BJ (cell line): ENCODE measurements around the gene GRIN3B. TPM values are rescaled to one million over a fixed set of nuclear protein-coding genes. Genes with fewer than 3 reads are reported as not detected.

ENCODE experiments used
- CTCF ChIA-PET: fragments of 350-600 bp; formaldehyde crosslinking; extraction: SDS; loops from one replicate; lab custom pipeline; 2021; ENCODE audit warnings: antibody characterized with exemption, inconsistent platforms; lab: Yijun Ruan, JAX
- POLR2A ChIA-PET: fragments of 300-600 bp; sonication (Branson Sonifier 250); formaldehyde crosslinking; extraction: SDS; loops from one replicate; lab custom pipeline; 2021; ENCODE audit warnings: antibody characterized with exemption; lab: Charles Lee
- DNase-seq: peaks from one replicate; pipeline ENCODE4 v3.0.0-alpha.2; 2011; ENCODE audit warnings: low read depth
- H3K27me3 ChIP-seq: 2 replicates; pipeline ENCODE4 v1.6.0; 2011; ENCODE audit warnings: low read length; ENCODE audit not compliant: control insufficient read depth, insufficient read depth
- H3K36me3 ChIP-seq: 2 replicates; pipeline ENCODE4 v1.5.1; 2011; ENCODE audit warnings: low read length; ENCODE audit not compliant: control insufficient read depth, insufficient read depth
- H3K4me3 ChIP-seq: 2 replicates; pipeline ENCODE4 v1.5.1; 2011; ENCODE audit warnings: low read depth, mild to moderate bottlenecking, control low read depth, low read length
- polyA plus RNA-seq: library from polyadenylated mRNA; depleted of rRNA; stranded (reverse); fragments of >200 nt; gene quantifications from 2 replicates; pipeline ENCODE4 v1.2.3, GENCODE V29; 2011
- TF ChIP-seq, protein P1 (sequence below): IDR thresholded peaks from 2 replicates; pipeline ENCODE4 v1.5.1; 2011; ENCODE audit warnings: low read depth, mild to moderate bottlenecking, control low read depth, inconsistent platforms, low read length, moderate library complexity; ENCODE audit not compliant: insufficient read depth

GRIN3B gene
- polyA plus RNA-seq, 1 experiment = 0.32 TPM

DNA sequence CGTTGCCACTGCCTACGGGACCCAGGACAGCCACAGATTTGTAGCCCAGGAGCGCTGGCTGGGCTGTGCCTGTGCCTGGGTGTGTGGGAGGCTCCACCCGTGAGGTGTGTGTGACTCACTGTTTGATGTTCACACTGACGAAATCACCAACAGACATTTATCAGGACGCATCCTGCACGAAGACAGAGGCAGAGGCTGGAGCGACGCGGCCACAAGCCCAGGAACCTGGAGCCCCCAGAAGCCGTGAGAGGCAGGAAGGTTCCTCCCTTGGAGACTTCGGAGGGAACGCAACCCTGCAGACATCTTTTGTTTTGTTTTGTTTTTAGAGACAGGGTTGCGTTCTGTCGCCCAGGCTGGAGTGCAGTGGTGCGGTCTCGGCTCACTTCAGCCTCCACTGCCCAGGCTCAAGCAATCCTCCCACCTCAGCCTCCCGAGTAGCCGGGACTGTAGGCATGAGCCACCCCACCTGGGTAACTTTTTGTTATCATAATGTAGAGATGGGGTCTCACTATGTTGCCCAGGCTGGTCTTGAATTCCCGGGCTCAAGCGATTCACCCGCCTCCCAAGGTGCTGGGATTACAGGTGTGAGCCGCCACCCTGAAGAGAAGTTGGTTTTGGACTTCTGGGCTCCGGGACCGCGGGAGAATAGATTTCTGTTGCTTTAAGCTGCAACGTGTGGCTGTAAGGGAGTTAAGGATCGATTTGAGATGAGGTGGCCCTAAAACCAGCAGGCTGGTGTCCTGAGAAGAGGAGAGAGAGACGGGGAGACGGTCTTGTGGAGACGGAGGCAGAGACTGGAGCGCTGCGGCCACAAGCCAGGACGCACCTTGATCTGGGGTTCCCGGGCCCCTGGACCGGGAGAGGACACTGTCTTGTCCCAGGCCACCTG is 41.0 kb upstream of the GRIN3B start:
- peaks cover 24% of the 10 kb centered on the region for H3K36me3 ChIP-seq
- DNase-seq = no peak
- no peak overlapping the region for H3K4me3 ChIP-seq
- POLR2A ChIA-PET = no interaction called here
- CTCF ChIA-PET = interaction anchor here (1.2 kb wide), 1 partner anchor 8 kb away, joined by 3 read pairs; no protein-coding TSS in a partner anchor
- TF ChIP-seq, protein P1, sequence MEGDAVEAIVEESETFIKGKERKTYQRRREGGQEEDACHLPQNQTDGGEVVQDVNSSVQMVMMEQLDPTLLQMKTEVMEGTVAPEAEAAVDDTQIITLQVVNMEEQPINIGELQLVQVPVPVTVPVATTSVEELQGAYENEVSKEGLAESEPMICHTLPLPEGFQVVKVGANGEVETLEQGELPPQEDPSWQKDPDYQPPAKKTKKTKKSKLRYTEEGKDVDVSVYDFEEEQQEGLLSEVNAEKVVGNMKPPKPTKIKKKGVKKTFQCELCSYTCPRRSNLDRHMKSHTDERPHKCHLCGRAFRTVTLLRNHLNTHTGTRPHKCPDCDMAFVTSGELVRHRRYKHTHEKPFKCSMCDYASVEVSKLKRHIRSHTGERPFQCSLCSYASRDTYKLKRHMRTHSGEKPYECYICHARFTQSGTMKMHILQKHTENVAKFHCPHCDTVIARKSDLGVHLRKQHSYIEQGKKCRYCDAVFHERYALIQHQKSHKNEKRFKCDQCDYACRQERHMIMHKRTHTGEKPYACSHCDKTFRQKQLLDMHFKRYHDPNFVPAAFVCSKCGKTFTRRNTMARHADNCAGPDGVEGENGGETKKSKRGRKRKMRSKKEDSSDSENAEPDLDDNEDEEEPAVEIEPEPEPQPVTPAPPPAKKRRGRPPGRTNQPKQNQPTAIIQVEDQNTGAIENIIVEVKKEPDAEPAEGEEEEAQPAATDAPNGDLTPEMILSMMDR = no peak
- H3K27me3 ChIP-seq = no peaks in the 10 kb centered on the region

DNA sequence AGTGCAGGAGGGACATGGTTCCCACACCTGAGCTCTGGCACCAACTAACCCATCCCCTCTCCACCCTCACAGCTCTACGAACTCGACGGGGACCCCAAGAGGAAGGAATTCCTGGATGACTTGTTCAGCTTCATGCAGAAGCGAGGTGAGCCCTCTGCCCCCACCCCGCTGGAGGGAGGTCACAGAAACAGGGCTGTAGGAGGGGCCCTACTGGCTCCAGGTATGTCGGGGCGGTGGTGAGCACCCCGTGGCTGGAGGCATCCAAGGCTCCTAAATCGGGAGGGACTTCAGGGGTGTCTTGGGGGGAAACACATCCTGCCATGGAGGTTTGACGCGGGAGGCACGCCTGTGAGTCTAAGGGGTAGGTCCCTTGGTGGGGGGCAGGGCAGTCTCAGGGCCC is 40.2 kb upstream of the GRIN3B start:
- TF ChIP-seq, protein P1 = no peak
- ChIA-PET POLR2A (no interaction called here), CTCF (no interaction called here)
- Histone ChIP-seq H3K36me3 (peaks cover 32% of the 10 kb centered on the region), H3K4me3 (no peak overlapping the region), H3K27me3 (no peaks in the 10 kb centered on the region)
- no peak for DNase-seq

DNA sequence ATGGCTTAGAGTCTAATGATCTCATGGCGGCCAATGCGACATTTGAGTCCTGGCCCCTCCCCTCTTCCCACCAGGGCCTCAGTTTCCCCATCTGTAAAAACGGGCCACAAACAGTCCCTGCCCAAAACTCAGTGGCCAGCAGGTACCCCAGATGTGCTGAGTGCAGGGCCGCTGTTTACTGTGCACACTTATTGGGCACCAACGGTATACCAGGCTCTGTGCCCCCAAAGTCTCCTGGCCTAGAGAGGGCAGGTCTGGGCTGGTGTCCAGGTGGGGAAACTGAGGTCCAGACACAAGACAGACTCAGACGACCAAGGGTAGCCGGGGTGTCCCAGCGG is 39.6 kb upstream of the GRIN3B start:
- CTCF ChIA-PET = no interaction called here
- no peak for DNase-seq
- no peak overlapping the region for H3K4me3 ChIP-seq
- POLR2A ChIA-PET = no interaction called here
- TF ChIP-seq, protein P1 = no peak
- peaks cover 35% of the 10 kb centered on the region for H3K36me3 ChIP-seq
- H3K27me3 ChIP-seq = no peaks in the 10 kb centered on the region

DNA sequence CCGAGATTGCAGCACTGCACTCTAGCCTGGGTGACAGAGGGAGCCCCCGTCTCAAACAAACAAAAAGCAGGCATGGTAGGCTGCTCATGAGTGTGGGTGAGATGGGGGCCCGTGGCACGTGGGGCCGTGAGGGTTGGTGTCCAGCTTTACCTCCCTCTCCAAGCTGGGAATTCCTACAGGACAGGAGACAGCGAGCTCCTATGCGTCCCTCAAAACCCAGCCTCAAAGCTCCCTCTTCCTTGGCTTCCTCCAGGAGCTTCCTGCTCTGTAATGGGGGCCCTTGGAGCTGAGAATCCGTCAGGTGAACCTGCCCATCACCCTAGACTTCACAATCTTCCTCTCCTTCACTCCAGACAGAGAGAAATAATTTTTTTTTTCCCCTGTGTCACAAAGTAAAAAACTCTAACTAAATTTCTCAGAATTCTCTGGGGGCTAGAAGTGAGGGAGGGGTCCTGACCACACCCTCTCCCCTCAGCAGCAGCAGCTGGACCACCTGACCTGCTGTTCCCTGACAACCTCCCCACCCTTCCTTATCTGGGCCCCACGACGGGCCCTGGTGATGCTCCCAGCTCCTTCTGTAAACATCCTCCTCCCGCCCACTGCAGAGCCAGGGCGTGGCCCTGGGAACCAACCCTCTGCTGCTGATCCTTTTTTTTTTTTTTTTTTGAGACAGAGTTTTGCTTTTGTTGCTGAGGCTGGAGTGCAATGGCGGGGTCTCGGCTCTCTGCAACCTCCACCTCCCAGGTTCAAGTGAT is 38.2 kb upstream of the GRIN3B start:
- Histone ChIP-seq H3K4me3 (no peak overlapping the region), H3K27me3 (no peaks in the 10 kb centered on the region), H3K36me3 (peaks cover 40% of the 10 kb centered on the region)
- DNase-seq = no peak
- CTCF ChIA-PET = interaction anchor here (0.7 to 1.0 kb wide), 2 partner anchors 20 to 22 kb away, joined by 3 to 4 read pairs; partner anchors contain the start of gene WDR18
- POLR2A ChIA-PET = interaction anchor here (0.6 kb wide), 1 partner anchor 12 kb away, joined by 12 read pairs; no protein-coding TSS in a partner anchor
- TF ChIP-seq, protein P1 = no peak
